ENCODE results near the gene PDLIM7. TPM values are rescaled to one million over a fixed set of nuclear protein-coding genes. Genes with fewer than 3 reads are reported as not detected.

Gene PDLIM7
- total and polyA plus RNA-seq, 2 of the 8 experiments (the other 6 are each of a cell fraction or from before 2014, with no cell fraction given), result 67.3 to 94.2 TPM

DNA sequence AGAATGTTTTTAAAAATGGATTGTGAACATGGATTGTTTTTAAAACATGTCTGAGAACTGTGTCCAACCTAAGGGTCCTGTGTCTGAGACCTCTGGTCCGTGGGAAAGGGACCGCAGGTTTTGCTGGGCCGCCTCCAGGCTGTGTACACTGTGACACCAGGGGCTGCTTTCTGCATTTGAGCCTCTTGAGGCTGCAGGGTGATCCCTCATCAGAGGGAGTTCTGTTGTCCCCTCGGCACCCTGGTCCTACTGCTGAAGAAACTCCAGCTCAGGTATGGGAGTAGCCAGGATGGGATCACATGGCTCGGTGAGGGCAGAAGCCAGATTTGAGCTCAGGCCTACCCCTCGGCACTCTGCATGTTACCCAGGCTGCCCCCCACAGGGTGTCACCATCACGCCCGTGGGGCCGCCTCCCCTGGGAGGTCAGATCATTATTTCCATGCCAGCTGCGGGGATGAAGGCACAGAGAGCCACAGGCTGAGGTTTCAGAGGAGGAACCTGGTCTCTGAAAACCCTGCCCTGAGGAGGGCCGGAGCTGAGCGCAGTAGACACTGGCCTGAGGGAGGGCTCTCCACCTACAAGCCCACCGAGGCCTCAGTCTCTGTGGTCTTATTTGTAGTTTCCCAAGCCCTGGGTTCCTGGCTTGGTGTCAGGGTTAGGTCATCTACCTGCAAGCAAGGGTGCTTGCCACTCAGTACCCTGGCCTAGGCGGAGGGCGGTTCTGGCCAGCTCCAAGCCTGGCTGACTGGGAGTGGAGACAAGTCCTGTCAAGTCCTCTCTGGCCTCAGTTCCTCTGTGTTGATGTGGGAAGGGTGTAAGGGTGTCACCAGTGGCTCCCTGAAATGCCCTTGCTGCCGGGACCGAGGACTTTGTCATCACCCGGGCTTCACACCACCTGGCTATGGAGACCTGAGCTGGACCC is 48.0 kb downstream of the PDLIM7 start:
- Histone ChIP-seq H2BK20ac (ENCODE audit: low read length) (no peak overlapping the region), H3K79me1 (ENCODE audit: low read depth, low read length) (no peaks in the 10 kb centered on the region; the same call in none of the 2 replicates), H3K4me1 (replicated peaks in 1 of 4; ENCODE audit: control insufficient read depth in 3 of 4, insufficient read depth in 4 of 4, low read length in 3 of 4) (peaks cover 0 to 39% (median 19%) of the 10 kb centered on the region in 4 experiments; a peak in 6 of 7 replicates), H3K18ac (ENCODE audit: extremely low read depth, low read length) (no peak overlapping the region), H2AK5ac (ENCODE audit: low read depth, low read length) (peak overlapping the region; percentile 72; the same call in 1 of the 2 replicates), H3K56ac (replicated peaks; ENCODE audit: insufficient read length, low read depth, low read length) (no peak overlapping the region), H3K27ac (ENCODE audit: low read depth, low read length) (no peak overlapping the region), H3K36me3 (ENCODE audit: control insufficient read depth in 2 of 4, insufficient read depth in 4 of 4, low read length in 3 of 4) (no peaks in the 10 kb centered on the region), H2AFZ (ENCODE audit: low read length) (no peak overlapping the region), H3K9me3 (ENCODE audit: insufficient read depth in 2 of 2, low read depth in 1 of 2, low read length in 1 of 2) (no peaks in the 10 kb centered on the region), H4K5ac (ENCODE audit: insufficient read length, low read depth, low read length) (no peak overlapping the region), H3K79me2 (ENCODE audit: control insufficient read depth in 1 of 2, insufficient read depth in 2 of 2, low read length in 2 of 2) (no peaks in the 10 kb centered on the region), H3K23ac (ENCODE audit: insufficient read length) (no peak overlapping the region), H2BK5ac (ENCODE audit: low read depth, low read length) (no peak overlapping the region), H3K4me3 (ENCODE audit: extremely low read depth in 1 of 4, insufficient read depth in 2 of 4, low read depth in 3 of 4, low read length in 4 of 4) (no peak overlapping the region), H4K8ac (ENCODE audit: extremely low read depth, insufficient read depth, low read length) (no peak overlapping the region), H3K14ac (ENCODE audit: insufficient read length) (no peak overlapping the region), H2BK12ac (ENCODE audit: low read depth, low read length) (0 out of 2 replicates have a peak overlapping the region, but pooled peaks have one; percentile 39), H3K27me3 (replicated peaks in 1 of 4; ENCODE audit: control insufficient read depth in 3 of 4, extremely low read depth in 1 of 4, insufficient read depth in 3 of 4, low read length in 3 of 4) (peaks cover 0 to 19% (median 12%) of the 10 kb centered on the region in 4 experiments; a peak in 5 of 7 replicates), H4K20me1 (replicated peaks in 1 of 2; ENCODE audit: control insufficient read depth in 1 of 2, insufficient read depth in 2 of 2, low read length in 2 of 2) (peaks cover 3 to 7% of the 10 kb centered on the region in 2 experiments), H2BK15ac (ENCODE audit: low read length) (0 out of 2 replicates have a peak overlapping the region, but pooled peaks have one; percentile 16), H3K23me2 (ENCODE audit: low read depth, low read length) (peaks cover 15% of the 10 kb centered on the region), H3K9ac (replicated peaks in 1 of 4; ENCODE audit: extremely low read depth in 1 of 4, low read depth in 3 of 4, low read length in 3 of 4) (no peak overlapping the region), H2BK120ac (replicated peaks; ENCODE audit: low read depth, low read length) (no peak overlapping the region), H3K4me2 (ENCODE audit: insufficient read depth in 1 of 2, low read depth in 2 of 2, low read length in 2 of 2) (no peak overlapping the region), H3K4ac (replicated peaks; ENCODE audit: insufficient read length, low read depth, low read length) (no peak overlapping the region), H4K91ac (replicated peaks; ENCODE audit: insufficient read length, low read length) (no peak overlapping the region)
- DNase-seq (ENCODE audit: low read depth in 1 of 2, low spot score in 2 of 2) (no peak), FAIRE-seq (no peak)
- ChIA-PET CTCF (ENCODE audit: partially characterized antibody) (interaction anchor here (1.1 to 23.6 kb wide), 14 partner anchors 8 to 141 kb away, joined by 3 to 430 read pairs (median 10); partner anchors contain the start of genes F12, GRK6, PFN3 and PRR7), POLR2A (ENCODE audit: partially characterized antibody) (interaction anchor here (0.6 to 67.5 kb wide), 13 partner anchors 20 to 317 kb away, joined by 3 to 3349 read pairs (median 17); partner anchors contain the start of genes DBN1, DOK3, GRK6 and PDLIM7)
- WGBS, 2 experiments (ENCODE audit: extremely low coverage in 1 of 2, insufficient coverage in 1 of 2, insufficient read length in 1 of 2, insufficient replicate concordance in 2 of 2, low coverage in 1 of 2, low lambda C conversion rate in 2 of 2, missing lambda C conversion rate in 1 of 2), result 87% methylated on average over 16 of the region's 18 CpGs; no CpG with 5 or more reads in 1 of the 2 experiments
- TF ChIP-seq RFX5 (IDR thresholded peaks at IDR 0.05; ENCODE audit: borderline replicate concordance, low read depth, low read length) (no peak), SP1 (IDR thresholded peaks at IDR 0.05; ENCODE audit: low read depth, low read length) (no peak), CEBPB (IDR thresholded peaks at IDR 0.05; ENCODE audit: low read depth, low read length) (no peak), CHD1 (IDR thresholded peaks at IDR 0.05; ENCODE audit: low read depth, low read length) (no peak), BRCA1 (IDR thresholded peaks at IDR 0.05; ENCODE audit: low read depth, low read length) (no peak), POU5F1 (IDR thresholded peaks at IDR 0.05; ENCODE audit: low read depth, low read length) (no peak), SUZ12 (IDR thresholded peaks at IDR 0.05; ENCODE audit: low read length) (no peak), EP300 (IDR thresholded peaks at IDR 0.05; ENCODE audit: borderline replicate concordance in 1 of 2, low read depth in 2 of 2, low read length in 2 of 2) (no peak), CBX8 (IDR thresholded peaks at IDR 0.05; ENCODE audit: borderline replicate concordance, low read depth, low read length) (no peak), RXRA (IDR thresholded peaks at IDR 0.05; ENCODE audit: insufficient read depth, low read depth, low read length) (no peak)
- TF ChIP-seq, protein P1, sequence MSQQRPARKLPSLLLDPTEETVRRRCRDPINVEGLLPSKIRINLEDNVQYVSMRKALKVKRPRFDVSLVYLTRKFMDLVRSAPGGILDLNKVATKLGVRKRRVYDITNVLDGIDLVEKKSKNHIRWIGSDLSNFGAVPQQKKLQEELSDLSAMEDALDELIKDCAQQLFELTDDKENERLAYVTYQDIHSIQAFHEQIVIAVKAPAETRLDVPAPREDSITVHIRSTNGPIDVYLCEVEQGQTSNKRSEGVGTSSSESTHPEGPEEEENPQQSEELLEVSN (IDR thresholded peaks at IDR 0.05), result no peak

Data from H1 (cell line).